Suppressor macrophage treated with lipopolysaccharide for 1 hour (primary cell): ENCODE measurements around the gene NISCH.
"Not testable (repeated sequence)": the region's sequence is repeated elsewhere in the genome, so short reads cannot be mapped to it uniquely, and the experiment has no call there.

Experiments
- DNase-seq, 3 donors: peaks; one replicate each; pipeline ENCODE4 v3.0.0-alpha.2; 2020 to 2022

The NISCH gene

DNA sequence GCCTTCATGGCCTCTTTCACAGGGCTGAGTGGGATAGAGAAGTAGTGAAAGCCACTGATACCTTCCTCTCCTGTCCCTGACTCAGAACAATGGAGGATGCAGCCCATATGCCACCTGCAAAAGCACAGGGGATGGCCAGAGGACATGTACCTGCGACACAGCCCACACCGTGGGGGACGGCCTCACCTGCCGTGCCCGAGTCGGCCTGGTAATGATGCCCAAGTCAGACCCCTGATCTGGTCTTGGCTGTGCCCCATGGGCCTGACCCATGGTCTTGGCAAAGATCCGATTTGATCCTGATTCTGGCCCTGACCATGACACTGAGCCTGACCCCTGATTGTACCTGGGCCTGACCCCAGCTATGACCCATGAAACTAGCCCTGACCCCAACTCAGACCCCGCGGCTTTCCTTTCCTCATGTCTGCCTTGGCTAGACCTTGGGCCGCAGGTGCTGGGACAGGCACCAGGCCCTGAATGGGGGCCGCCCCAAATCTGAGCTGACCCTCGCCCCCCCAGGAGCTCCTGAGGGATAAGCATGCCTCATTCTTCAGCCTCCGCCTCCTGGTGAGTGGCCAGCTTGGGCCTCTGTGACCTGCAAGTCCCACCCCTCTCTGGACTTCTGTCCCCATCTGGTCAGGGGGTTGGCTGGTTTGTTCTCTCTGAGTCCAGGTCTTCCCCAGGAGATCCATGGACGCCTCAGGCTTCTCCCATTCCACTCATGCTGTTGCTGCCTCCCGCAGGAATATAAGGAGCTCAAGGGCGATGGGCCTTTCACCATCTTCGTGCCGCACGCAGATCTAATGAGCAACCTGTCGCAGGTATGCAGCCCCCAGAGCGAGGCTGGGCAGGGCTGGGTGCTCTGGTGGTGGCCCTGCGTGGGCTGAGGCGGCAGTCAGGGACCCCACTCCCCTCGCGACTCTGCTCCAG is 62.7 kb downstream of the NISCH start:
- DNase-seq = no peak

DNA sequence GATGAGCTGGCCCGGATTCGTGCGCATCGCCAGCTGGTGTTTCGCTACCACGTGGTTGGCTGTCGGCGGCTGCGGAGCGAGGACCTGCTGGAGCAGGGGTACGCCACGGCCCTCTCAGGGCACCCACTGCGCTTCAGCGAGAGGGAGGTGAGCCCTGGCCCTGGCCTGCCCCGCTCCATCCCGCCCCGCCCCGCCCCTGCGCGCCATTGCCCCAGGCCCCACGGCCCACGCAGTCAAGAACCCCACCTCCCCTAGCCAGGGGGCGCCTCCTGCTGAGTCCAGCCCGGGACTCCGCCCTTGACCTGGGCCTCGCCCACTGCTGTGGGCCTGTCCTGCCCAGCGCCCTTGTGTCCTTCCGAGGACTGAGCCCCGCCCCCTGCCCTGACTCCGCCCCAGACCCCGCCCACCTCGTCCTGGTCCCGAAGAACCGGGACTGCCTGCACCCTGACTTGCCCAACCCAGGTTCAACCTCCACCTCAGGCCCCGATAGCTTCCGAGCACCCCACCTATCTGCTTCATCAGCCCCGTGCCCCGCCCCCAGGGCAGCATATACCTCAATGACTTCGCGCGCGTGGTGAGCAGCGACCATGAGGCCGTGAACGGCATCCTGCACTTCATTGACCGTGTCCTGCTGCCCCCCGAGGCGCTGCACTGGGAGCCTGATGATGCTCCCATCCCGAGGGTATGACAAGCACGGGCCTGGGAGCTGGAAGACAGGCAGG is 63.5 kb downstream of the NISCH start:
- DNase-seq = peak in 1 of 3 donors; percentile 36

DNA sequence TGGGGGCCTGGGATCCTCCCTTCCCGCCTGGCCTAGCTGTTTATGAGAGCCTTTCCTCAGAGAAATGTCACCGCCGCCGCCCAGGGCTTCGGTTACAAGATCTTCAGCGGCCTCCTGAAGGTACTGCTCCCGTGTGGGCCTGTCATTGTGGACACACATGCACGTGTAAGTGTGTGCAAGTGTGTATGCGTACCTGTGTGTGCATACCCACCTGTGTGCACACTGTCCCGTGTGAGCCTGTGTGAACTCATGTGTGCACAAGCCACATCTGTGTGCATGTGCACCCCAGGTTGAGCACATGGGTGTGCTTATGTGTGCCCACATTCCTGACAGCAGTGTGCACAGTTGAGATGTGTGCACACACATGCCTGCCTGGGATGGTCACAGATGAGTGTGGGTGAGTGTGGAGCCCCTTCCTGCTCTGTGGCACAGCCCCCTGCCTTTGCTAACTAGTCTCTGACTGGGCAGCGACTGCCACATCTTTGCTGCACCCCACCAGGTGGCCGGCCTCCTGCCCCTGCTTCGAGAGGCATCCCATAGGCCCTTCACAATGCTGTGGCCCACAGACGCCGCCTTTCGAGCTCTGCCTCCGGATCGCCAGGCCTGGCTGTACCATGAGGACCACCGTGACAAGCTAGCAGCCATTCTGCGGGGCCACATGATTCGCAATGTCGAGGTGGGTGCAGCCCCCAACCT is 64.2 kb downstream of the NISCH start:
- no peak for DNase-seq

DNA sequence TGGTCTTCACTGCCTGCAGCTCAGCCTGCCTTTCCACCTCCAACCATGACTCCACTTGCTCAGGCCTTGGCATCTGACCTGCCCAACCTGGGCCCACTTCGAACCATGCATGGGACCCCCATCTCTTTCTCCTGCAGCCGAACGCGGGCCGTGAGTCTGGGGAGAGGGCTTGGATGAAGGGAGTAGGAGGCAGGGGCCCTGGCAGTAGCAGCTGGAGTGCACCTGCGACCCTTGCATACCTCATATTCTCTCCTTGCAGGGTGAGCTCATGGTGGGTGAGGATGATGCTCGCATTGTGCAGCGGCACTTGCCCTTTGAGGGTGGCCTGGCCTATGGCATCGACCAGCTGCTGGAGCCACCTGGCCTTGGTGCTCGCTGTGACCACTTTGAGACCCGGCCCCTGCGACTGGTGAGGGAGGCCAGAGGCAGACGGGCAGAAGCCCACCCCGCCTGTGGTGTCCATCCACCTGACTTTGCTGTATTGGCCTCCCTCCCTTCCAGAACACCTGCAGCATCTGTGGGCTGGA is 64.8 kb downstream of the NISCH start:
- DNase-seq = no peak

DNA sequence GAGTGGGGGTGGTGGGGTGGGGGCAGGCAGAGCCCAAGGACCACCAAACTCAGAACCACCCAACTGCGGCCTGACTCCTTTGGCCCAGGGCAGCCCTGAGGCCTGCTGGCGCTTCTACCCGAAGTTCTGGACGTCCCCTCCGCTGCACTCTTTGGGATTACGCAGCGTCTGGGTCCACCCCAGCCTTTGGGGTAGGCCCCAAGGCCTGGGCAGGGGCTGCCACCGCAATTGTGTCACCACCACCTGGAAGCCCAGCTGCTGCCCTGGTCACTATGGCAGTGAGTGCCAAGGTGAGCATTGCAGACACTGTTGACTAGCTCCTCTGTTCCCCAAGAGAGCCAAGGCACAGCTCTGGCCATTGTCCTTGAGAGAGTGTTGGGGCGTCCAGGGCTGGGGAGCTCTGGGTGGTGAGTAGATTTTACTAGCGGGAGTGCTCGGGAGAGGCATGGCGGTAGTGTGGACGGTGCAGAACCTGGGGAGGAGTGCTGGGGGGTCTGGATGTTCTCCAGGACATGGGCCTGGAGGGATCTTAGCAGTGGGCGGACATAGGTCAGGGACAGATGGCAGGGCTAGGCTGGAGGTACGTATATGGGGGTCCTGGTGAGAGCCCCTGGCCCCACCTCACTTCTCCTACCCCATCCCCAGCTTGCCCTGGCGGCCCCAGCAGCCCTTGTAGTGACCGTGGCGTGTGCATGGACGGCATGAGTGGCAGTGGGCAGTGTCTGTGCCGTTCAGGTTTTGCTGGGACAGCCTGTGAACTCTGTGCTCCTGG is 65.5 kb downstream of the NISCH start:
- DNase-seq = no peak

DNA sequence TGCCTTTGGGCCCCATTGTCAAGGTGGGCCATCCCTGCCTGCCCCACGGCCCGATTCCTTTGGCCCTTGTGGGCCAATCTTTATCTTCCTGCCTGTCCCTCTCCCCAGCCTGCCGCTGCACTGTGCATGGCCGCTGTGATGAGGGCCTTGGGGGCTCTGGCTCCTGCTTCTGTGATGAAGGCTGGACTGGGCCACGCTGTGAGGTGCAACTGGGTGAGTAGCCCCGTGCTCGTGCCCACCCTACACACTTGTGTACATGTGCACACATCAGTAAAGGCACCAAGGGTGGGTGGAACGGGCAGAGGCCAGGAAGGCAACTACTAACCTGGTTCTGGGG is 66.1 kb downstream of the NISCH start:
- DNase-seq = no peak

DNA sequence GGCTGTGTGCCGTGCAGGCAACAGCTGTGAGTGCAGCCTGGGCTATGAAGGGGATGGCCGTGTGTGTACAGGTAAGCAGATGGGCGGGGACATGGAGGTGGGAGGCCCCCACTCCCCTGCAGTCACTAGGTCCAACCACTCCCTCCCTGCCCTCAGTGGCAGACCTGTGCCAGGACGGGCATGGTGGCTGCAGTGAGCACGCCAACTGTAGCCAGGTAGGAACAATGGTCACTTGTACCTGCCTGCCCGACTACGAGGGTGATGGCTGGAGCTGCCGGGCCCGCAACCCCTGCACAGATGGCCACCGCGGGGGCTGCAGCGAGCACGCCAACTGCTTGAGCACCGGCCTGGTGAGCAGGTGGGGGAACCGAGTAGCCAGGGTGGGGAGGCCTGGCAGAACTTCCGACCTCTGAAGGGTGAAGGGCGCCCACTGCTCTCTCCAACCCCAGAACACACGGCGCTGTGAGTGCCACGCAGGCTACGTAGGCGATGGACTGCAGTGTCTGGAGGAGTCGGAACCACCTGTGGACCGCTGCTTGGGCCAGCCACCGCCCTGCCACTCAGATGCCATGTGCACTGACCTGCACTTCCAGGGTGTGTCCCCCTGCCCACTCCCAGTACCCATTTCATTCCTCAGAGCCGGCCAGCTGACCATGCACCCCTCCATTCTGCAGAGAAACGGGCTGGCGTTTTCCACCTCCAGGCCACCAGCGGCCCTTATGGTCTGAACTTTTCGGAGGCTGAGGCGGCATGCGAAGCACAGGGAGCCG is 66.7 kb downstream of the NISCH start:
- DNase-seq = no peak

DNA sequence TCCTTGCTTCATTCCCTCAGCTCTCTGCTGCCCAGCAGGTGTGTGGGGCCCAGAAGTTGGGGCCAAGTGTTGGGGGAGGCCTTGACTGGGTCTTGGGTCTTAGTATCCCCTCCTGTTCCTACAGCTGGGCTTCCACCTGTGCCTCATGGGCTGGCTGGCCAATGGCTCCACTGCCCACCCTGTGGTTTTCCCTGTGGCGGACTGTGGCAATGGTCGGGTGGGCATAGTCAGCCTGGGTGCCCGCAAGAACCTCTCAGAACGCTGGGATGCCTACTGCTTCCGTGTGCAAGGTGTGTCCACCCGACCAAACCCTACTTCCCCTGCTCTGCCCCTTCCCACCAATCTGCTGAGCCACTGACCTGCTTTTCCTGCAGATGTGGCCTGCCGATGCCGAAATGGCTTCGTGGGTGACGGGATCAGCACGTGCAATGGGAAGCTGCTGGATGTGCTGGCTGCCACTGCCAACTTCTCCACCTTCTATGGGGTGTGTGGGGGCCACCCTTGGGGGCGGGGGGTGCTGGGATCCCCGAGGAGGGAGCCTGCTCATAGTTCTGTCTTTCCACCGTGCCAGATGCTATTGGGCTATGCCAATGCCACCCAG is 67.3 kb downstream of the NISCH start:
- no peak for DNase-seq

DNA sequence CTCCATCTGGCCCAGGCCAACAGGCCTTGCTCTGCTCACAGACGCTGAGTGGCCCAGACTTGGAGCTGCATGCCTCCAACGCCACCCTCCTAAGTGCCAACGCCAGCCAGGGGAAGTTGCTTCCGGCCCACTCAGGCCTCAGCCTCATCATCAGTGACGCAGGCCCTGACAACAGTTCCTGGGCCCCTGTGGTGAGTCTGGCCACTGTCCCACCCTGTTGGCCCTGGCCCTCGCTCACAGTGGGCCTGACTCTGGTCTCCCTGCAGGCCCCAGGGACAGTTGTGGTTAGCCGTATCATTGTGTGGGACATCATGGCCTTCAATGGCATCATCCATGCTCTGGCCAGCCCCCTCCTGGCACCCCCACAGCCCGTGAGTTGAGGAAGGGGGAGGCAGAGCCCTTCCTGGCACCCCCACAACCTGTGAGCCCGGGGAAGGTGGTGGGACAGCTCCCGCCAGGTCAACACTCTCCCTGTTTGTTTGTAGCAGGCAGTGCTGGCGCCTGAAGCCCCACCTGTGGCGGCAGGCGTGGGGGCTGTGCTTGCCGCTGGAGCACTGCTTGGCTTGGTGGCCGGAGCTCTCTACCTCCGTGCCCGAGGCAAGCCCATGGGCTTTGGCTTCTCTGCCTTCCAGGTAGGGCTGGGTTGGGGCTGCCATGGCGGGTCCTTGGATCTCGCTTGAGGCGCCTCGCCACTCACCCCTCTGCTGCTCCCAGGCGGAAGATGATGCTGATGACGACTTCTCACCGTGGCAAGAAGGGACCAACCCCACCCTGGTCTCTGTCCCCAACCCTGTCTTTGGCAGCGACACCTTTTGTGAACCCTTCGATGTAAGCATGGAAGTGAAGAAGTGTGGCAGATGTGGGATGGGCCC is 68.2 kb downstream of the NISCH start:
- DNase-seq = no peak

DNA sequence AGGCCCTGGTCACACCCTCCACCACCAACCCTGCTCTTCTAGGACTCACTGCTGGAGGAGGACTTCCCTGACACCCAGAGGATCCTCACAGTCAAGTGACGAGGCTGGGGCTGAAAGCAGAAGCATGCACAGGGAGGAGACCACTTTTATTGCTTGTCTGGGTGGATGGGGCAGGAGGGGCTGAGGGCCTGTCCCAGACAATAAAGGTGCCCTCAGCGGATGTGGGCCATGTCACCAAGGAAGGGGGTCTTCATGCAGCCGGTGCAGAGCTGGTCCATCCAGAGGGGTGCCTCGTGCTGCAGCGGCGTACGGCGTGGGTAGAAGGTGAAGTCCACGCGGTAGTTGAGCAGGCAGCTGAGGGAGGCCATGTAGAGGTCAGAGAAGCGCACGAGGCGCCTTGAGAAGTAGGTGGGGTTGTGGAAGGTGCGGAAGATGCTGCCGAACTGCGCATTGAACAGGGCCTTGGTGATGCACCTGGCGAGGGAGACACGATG is 68.9 kb downstream of the NISCH start:
- DNase-seq = no peak

DNA sequence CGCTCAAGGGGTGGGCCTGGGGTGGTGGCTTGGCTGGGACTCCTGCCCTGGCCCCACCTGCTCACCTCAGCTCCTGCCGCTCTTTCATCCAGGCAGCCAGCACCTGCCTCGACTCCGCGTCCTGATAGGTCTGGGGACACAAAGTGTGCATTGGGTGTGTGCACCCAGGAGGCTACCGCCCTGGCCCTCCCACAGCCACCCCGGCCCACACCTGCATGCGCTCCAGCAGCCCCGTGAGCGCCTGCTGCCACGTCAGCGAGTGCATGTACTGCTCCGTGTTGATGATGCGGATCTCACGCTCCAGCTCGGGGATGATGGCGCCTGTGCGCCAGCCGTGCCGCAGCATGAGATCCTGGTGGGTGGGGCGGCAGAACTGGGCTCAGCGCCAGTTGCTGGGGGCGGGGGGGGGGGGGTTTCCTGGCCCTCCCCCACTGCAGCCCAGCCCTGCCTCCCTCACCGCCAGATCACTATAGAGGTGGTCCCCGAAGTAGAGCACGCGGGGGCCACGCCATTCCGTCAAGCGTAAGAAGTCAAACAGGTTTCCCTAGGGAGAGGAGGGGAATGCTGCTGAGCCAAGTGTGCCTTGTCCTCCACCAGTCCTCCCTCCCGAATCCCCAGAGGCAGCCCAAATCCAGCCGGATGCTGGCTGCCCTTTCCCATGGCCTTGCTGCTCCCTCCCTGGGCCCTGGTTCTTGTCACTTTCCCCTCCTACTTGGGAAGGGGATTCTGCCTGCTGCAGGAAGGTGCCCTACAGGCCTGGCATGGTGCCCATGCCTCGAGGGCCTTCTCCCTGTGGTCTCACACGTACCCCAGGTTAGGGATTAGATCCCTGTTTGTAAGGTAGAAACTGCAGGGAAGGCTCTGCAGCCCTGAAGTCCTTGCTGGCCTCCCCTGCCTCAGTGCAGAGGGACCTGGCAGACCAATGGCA is 69.6 kb downstream of the NISCH start:
- DNase-seq = no peak

DNA sequence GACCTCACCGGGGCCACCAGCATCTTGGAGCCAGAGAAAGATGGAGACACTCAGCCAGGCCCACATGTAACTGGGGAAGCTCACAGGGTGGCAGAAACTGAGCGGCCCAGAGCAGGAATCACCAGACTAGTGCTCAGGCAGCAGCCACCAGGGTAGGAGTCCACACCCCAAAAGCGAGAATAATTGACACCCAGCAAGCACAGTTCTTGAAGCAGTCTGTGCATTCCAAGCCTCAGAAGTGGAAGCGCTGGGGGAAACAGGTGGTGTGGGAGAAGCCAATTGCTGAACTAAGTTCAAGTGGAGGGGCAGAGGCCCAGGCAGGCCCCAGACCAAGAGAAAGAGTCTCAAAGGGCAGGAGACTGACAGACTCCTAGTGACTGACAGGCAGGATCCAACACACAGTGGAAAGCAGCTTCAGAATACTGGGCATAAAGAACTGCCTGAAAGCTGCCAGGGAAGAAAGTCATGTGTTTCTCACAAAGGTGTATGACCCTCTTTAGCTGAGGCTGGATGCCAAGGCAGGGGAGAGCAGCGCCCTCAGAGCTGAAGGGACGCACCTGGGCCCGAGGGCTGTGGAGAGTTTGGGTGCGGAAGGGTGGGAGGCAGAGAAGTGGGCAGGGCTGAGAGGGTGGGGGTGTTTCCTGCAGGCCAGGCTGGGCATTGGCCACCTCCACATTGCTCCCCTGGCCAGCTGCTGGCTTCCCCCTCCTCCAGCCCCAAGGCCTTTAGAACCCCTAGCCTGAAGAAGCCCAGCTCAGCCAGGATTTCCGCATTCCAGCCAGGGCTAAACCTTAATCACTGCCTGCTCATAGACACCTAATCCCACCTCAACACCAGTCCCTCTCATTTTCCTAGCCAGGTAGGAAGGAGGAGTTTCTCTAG is 70.5 kb downstream of the NISCH start:
- no peak for DNase-seq

DNA sequence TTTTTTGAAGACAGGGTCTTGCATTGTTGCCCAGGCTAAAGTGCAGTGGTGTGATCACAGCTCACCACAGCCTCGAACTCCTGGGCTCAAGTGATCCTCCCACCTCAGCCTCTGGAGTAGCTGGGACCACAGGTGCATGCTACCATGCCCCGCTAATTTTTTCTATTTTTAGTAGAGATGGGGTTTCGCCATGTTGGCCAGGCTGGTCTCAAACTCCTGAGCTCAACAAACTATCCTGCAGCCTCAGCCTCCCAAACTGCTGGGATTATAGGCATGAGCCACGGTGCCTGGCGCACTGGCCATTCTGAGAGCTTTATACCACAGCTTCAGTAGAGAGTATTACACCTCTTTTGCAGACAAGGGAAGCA is 71.3 kb downstream of the NISCH start:
- not testable (repeated sequence) for DNase-seq

DNA sequence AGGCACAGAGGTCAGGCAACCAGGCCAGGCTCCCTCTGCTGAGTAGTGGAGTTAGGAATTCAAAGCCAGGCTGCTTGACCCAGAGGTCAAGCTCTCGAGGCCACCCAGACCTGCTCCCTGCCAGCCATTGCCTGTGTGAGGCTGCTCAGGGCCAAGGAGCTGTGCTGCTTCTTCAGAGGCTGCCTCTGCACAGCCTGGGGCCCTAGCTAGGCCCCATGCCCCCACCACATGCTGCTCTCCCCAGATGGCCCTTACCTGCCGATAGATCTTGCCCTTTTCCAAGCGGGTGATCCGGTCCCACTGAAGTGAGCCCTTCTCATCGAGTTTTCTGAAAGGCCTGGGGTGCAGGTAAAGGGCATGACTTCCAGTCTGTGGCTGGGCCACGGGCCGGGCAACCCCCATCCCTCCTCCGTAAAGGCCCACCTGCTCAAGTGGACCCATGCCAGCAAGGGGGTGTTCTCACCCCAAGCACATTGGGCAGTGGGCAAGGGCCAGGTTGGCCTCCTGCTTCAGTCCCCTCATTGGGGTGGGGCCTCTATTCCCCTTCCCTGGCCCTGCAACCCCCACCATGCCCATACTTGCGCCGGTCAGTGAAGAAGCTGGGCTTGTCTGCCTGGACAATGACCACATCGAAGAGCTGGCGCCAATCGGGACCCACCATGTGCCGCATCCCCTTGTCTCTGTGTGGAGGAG is 71.8 kb downstream of the NISCH start:
- DNase-seq = no peak

DNA sequence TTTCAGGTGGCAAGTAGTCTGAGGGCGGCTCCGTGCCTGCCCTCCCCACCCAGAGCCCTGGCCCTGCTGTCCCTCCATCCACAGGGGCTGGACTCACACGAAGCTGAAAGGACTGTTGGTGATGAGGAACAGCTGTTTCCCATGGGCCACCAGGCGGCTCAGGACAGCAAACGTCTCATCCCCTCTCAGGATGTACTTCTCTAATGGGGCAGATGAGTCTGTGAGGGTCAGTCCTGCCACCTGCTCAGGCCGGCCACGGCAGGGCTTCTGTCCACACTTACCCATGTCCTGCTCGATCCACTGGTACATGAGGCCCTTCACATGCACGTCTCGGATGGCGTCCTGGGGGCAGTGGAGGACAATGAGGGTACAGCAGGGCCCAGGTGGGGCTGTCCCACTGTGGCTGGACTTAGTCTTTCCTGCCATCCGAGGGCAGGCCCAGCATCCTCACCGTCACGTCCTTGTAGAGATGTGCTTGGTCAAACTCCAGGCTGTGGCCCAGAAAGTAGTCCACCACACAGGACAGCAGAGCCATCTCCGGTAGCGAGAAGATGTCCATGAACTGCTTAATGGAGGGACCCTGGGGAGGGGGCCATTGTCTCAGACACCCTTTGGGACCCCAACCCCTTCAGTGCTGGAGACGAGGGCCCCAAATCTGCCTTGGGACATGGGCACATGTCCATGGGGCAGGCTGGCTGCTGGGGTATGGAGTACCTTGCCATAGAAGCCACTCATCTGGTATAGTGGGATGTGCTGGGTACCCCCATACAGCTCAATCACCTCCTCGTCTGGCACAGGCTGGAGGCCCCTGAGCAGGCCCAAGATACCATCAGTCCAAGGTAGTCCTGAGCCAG is 72.6 kb downstream of the NISCH start:
- no peak for DNase-seq
